Activated B cell treated with CpG ODN at 0.5 μM for 24 hours (primary cell): ENCODE data around the gene IPPK. TPM values are rescaled to one million over a fixed set of nuclear protein-coding genes. Genes with fewer than 3 reads are reported as not detected.

ENCODE experiments used
- ATAC-seq: fragments of 200-7000 bp; cut with Tn5 transposase; one replicate; pipeline ENCODE4 v1.10.0; 2021; ENCODE audit warnings: low read depth, mild to moderate bottlenecking, moderate library complexity
- CTCF ChIA-PET: fragments of 350-600 bp; sonication (Branson Sonifier 250); formaldehyde crosslinking; loops from one replicate; lab custom pipeline; 2021; ENCODE audit warnings: antibody characterized with exemption; lab: Charles Lee
- POLR2A ChIA-PET: fragments of 350-600 bp; sonication (Branson Sonifier 250); formaldehyde crosslinking; loops from one replicate; lab custom pipeline; 2021; ENCODE audit warnings: antibody characterized with exemption; lab: Charles Lee
- DNase-seq: peaks from one replicate; pipeline ENCODE4 v3.0.0; 2022
- H3K27ac Mint-ChIP-seq: one replicate; pipeline ENCODE4 v1.8.0; 2020; ENCODE audit warnings: mixed read lengths
- H3K27me3 Mint-ChIP-seq: one replicate; pipeline ENCODE4 v1.8.0; 2021; ENCODE audit warnings: mixed read lengths
- H3K36me3 Mint-ChIP-seq: one replicate; pipeline ENCODE4 v1.8.0; 2021; ENCODE audit warnings: low read depth, mixed read lengths
- H3K4me1 Mint-ChIP-seq: one replicate; pipeline ENCODE4 v1.8.0; 2021; ENCODE audit warnings: mixed read lengths
- H3K4me3 Mint-ChIP-seq: one replicate; pipeline ENCODE4 v1.8.0; 2020; ENCODE audit warnings: mild to moderate bottlenecking, mixed read lengths
- H3K9me3 Mint-ChIP-seq: one replicate; pipeline ENCODE4 v1.8.0; 2020; ENCODE audit warnings: mixed read lengths
- CTCF ChIP-seq: fragments of 200-600 bp; IDR thresholded peaks from one replicate; pipeline ENCODE4 v1.8.0; 2022; ENCODE audit warnings: antibody characterized with exemption, mild to moderate bottlenecking
- intact Hi-C: fragments of 100-400 bp; cut with micrococcal nuclease; formaldehyde crosslinking; loops from one replicate; pipeline ENCODE4 v1.15.1; 2024
- total RNA-seq: library from RNA; stranded (reverse); gene quantifications from 2 replicates; pipeline ENCODE4 v1.2.3, GENCODE V29; 2022

Gene IPPK
- total RNA-seq, 1 donor from 2014 or later = 9.7 TPM

GRCh38 chr9:92645041-92645440 is 24.9 kb downstream of the IPPK start:
- TF ChIP-seq CTCF = no peak
- Mint-ChIP-seq H3K36me3 (peaks cover 92% of the 10 kb centered on the region), H3K4me3 (no peak overlapping the region), H3K27me3 (no peaks in the 10 kb centered on the region), H3K4me1 (no peaks in the 10 kb centered on the region), H3K27ac (no peak overlapping the region), H3K9me3 (peaks cover 16% of the 10 kb centered on the region)
- ChIA-PET POLR2A (no interaction called here), CTCF (interaction anchor here (1.6 kb wide), 1 partner anchor 9 kb away, joined by 3 read pairs; no protein-coding TSS in a partner anchor)
- intact Hi-C loops = no loop called here
- no peak for ATAC-seq
- no peak for DNase-seq

- ChIA-PET POLR2A (no interaction called here), CTCF (interaction anchor here (1.6 kb wide), 1 partner anchor 8 kb away, joined by 3 read pairs; no protein-coding TSS in a partner anchor)
- Mint-ChIP-seq H3K36me3 (peaks cover 94% of the 10 kb centered on the region), H3K27ac (no peak overlapping the region), H3K4me1 (no peaks in the 10 kb centered on the region), H3K4me3 (no peak overlapping the region), H3K9me3 (peaks cover 16% of the 10 kb centered on the region), H3K27me3 (no peaks in the 10 kb centered on the region)
- intact Hi-C loops = no loop called here
- no peak for TF ChIP-seq CTCF
- ATAC-seq (no peak), DNase-seq (no peak)
Observed at GRCh38 chr9:92644278-92644677, 25.7 kb downstream of the IPPK start.

GRCh38 chr9:92642564-92642963 is 27.4 kb downstream of the IPPK start:
- Mint-ChIP-seq H3K36me3 (peaks cover 91% of the 10 kb centered on the region), H3K27me3 (no peaks in the 10 kb centered on the region), H3K4me1 (no peaks in the 10 kb centered on the region), H3K27ac (no peak overlapping the region), H3K4me3 (no peak overlapping the region), H3K9me3 (peaks cover 16% of the 10 kb centered on the region)
- POLR2A ChIA-PET = no interaction called here
- DNase-seq (no peak), ATAC-seq (no peak)
- TF ChIP-seq CTCF = no peak
- CTCF ChIA-PET = no interaction called here
- intact Hi-C loops = no loop called here

- H3K9me3 Mint-ChIP-seq = peaks cover 16% of the 10 kb centered on the region
- peaks cover 91% of the 10 kb centered on the region for H3K36me3 Mint-ChIP-seq
- H3K27me3 Mint-ChIP-seq = no peaks in the 10 kb centered on the region
- intact Hi-C loops = no loop called here
- H3K4me1 Mint-ChIP-seq = no peaks in the 10 kb centered on the region
- H3K4me3 Mint-ChIP-seq = no peak overlapping the region
- ATAC-seq = no peak
- no peak for TF ChIP-seq CTCF
- ChIA-PET CTCF (no interaction called here), POLR2A (no interaction called here)
- H3K27ac Mint-ChIP-seq = no peak overlapping the region
- no peak for DNase-seq
Observed at GRCh38 chr9:92642041-92642451, 27.9 kb downstream of the IPPK start.

GRCh38 chr9:92641092-92641809 is 28.7 kb downstream of the IPPK start:
- no peaks in the 10 kb centered on the region for H3K4me1 Mint-ChIP-seq
- H3K27me3 Mint-ChIP-seq = no peaks in the 10 kb centered on the region
- peaks cover 89% of the 10 kb centered on the region for H3K36me3 Mint-ChIP-seq
- no peak for ATAC-seq
- TF ChIP-seq CTCF = no peak
- H3K27ac Mint-ChIP-seq = no peak overlapping the region
- no peak for DNase-seq
- H3K4me3 Mint-ChIP-seq = no peak overlapping the region
- CTCF ChIA-PET = no interaction called here
- intact Hi-C loops = no loop called here
- POLR2A ChIA-PET = no interaction called here
- H3K9me3 Mint-ChIP-seq = peaks cover 14% of the 10 kb centered on the region
